ENCODE measurements around the gene GPR83.

- TF ChIP-seq, protein P1, sequence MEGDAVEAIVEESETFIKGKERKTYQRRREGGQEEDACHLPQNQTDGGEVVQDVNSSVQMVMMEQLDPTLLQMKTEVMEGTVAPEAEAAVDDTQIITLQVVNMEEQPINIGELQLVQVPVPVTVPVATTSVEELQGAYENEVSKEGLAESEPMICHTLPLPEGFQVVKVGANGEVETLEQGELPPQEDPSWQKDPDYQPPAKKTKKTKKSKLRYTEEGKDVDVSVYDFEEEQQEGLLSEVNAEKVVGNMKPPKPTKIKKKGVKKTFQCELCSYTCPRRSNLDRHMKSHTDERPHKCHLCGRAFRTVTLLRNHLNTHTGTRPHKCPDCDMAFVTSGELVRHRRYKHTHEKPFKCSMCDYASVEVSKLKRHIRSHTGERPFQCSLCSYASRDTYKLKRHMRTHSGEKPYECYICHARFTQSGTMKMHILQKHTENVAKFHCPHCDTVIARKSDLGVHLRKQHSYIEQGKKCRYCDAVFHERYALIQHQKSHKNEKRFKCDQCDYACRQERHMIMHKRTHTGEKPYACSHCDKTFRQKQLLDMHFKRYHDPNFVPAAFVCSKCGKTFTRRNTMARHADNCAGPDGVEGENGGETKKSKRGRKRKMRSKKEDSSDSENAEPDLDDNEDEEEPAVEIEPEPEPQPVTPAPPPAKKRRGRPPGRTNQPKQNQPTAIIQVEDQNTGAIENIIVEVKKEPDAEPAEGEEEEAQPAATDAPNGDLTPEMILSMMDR (IDR thresholded peaks at IDR 0.05; ENCODE audit: insufficient read depth, low read length), result no peak
- TF ChIP-seq POLR2AphosphoS5 (IDR thresholded peaks at IDR 0.05; ENCODE audit: low read depth) (no peak), REST (IDR thresholded peaks at IDR 0.05; ENCODE audit: insufficient replicate concordance, low read depth) (no peak)
Observed at GRCh38 chr11:94342250-94342649, 59.0 kb downstream of the GPR83 start.
